Cerebellar nuclear complex (tissue), 1 donor: ENCODE data around the gene SLC36A2.

Experiments used
- DNase-seq, 2 experiments: peaks; one replicate each; lab custom pipeline; 2025; lab: John Stamatoyannopoulos, UW

Gene SLC36A2

DNA sequence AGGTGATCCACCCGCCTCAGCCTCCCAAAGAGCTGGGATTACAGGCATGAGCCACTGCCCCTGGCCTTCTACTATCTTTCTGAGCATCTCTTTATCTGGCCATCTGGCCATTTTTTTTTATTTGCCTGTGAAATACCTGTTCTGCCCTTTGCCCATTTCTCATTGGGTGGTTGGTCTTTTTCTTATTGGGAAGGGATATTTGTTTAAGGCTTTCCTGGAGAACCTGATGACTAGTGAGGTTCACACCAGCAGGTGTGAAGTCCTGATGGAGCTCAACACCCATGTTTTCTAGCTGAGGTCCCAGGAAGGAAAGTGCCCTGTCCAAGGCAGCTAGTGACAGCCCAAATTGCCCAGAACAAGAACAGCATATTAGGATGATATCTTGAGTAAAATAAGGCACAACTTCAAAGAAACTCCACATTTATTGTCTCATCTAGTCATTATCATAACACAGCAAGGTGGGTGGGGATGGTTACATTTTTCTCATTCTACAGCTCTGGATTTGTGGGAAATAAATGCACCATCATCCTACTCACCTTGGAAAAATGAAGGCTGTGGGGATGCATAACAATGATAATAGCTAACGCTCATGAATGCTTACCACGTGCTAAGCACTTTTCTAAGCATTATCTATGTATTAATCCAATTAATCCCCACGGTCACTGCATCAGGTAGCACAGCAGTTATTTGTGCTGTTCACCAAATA is 64.1 kb downstream of the SLC36A2 start:
- DNase-seq: no peak

DNA sequence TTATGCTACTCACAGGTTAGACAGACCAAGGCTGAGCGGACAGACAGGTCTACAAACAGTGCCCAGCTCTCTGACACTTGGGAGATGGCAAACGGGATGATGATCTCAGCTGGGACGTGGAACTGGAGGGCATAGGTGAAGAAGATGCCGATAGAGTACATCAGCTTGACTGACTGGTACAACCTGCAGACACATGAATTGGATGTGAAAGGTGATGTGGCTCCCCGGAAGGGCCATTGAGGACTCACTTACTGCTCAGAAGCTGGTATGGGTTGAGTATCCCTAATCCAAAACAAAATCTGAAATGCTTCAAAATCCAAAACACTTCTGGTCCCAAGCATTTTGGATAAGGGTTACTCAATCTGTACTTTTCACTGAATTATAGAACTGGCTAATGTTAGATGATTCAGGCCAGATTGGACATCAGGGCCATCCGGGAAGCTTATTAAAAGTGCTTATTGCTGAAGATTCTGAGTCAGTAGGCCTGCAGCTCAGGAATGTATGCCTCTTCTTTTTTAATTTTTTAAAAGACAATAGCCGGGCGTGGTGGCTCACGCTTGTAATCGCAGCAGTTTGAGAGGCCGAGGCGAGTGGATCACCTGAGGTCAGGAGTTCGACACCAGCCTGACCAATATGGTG is 66.2 kb downstream of the SLC36A2 start:
- no peak for DNase-seq

DNA sequence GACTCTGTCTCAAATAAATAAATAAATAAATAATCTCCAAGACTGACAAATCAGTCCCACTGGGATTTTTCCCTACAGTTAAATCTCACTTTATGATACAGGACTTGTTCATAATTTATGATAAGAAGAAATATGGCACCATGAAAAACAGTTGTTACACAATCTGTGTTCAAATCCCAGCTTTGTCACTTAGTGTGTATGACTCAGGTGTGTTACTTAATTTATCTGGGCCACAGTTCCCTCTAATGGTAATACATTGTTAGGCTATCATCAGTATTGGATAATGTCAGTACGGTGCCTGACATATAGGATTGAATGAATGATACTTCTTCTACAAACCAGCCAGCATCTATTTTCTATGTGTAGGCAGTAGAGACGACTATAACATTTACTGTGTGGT is 66.9 kb downstream of the SLC36A2 start:
- DNase-seq: no peak

DNA sequence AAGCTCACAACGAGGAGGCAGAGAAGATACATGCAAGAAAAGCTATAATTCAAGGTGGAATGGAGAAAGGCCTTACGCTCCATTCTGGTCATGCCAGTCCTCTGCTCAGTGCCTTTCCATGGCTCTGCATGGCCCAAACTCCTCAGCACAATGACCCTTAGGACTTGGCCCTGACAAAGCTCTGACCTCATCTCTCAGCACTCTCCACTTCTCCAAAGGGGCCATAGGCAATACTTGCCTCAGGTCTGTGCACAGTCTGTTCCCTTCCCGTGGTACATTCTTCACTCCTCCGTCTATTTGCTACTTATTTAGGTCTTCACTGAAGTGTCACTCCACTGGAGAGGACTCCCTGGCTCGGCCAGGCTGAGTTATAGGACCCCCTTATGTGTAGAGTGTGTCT is 68.5 kb downstream of the SLC36A2 start:
- DNase-seq: no peak

DNA sequence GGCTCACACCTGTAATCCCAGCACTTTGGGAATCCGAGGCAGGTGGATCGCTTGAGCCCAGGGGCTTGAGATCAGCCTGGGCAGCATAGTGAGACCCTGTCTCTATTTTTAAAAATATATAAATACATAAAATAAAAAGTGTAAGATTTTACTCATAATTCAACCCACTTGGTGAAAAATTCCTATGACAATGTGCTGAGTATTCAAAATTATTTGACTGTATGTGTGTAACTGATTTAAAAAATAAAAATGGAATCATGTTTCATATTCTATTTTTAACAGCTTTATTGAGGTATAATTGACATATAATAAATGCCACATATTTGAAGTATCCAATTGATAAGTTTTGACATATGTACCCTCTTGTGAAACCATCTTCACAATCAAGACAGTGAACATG is 71.6 kb downstream of the SLC36A2 start:
- no peak for DNase-seq

DNA sequence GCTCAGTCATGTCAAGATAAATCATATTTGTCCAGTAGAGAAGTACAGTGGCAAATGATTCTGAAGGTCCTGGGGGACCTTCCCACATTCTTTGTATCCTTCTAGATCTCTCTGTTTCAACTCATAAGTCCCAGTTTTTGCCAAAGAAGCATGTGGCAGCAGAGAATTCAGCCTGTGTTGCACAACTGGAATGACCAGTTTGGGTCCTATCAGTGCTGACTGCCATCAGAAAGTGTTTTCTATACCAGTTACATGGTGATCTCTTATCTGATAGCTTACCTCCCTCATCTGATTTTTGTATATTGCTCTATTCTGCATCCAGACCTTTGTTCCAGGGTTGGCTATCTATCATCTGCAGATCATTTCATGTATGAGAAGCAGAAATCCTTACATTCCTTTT is 72.7 kb downstream of the SLC36A2 start:
- no peak for DNase-seq

DNA sequence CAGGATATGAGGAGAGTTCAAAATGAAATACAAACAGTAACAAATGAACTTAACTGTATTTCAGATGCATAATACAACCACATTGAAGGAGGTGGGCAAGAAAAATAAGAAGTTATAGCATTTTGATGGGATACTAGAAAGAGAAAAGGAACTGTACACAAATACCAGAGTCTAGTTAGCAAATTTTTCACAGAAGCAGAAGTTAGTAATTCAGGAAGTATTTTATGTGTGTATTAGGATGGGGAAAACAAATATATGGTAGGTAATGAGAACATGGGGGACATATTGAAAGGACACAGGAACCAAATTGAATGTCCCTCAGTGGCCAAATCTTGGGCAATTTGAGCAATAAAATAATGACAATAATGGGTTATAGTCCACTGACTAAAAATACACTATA is 76.0 kb downstream of the SLC36A2 start:
- DNase-seq: no peak

DNA sequence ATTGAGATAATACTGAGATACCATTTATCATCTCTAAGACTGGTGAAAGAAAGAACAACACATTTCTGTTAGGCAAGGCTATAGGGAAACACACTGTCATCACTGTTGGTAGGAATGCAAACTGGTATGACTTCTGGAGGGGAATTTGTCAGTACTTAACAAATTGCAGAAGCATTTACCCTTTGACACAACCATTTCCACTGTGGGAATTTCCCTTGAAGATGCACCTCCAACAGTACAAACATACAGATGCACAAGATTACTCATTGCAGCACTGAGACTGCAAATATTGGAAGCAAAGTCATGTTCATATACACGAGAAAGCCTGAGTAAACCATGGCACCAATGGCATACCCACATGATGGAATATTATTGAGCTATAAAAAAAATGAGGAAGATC is 76.8 kb downstream of the SLC36A2 start:
- DNase-seq: no peak

DNA sequence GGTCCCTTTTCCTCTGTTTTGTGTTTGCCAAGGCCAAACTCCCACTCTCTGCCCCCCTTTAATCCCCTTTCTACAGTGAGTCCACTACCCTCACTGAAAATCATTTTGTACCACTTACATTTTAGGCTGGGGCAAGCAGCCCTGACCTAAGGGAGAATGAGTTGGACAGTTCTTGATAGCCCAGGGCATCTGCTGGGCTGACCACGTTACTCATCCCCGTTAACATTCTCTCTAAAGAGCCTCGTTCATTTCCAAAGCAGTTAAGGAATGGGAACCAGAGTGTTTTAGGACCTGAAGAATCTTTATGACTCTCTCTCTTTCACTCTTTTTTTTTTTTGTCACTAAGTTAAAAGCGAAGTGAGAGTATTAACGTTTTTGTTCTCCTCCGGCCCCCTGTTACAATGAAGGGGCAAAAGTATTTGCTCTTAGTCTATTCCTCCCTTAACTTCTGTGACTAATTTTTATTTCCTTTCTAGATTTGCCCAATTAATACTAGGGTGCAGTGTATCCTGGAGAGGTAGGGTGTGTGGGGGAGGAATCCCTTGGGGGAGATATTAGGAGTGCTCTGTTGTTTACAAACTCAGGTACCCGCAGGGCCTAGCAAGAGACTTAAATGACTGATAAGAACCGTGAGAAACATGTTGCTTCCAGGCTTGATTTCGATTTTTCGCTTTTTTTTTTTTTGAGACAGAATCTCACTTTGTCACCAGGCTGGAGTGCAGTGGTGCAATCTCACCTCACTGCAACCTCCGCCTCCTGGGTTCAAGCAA is 79.7 kb downstream of the SLC36A2 start:
- no peak for DNase-seq
